Activated T-helper 1 cell treated with anti-CD3 and anti-CD28 coated beads, Interleukin-12 subunit alpha, Interleukin-12 subunit beta, Interleukin-2, Interleukin-4 antibody, amounts not matched to agents 30 ng/mL and 10 ng/mL and 1 ng/mL, durations not matched to agents 14 hours and 24 hours and 36 hours (primary cell): Measurements from ENCODE around the gene EEPD1. TPM values are rescaled to one million over a fixed set of nuclear protein-coding genes. Genes with fewer than 3 reads are reported as not detected.

Experiments
- DNase-seq: peaks from one replicate; pipeline ENCODE4 v3.0.0; 2021; ENCODE audit warnings: low spot score
- H3K27ac Mint-ChIP-seq: one replicate; pipeline ENCODE4 v1.8.0; 2021; ENCODE audit warnings: mild to moderate bottlenecking, mixed read lengths
- H3K27me3 Mint-ChIP-seq: one replicate; pipeline ENCODE4 v1.8.0; 2022; ENCODE audit warnings: mild to moderate bottlenecking, moderate library complexity, mixed read lengths; ENCODE audit not compliant: insufficient read depth
- H3K36me3 Mint-ChIP-seq: one replicate; pipeline ENCODE4 v1.8.0; 2021; ENCODE audit warnings: low read depth, mixed read lengths
- H3K4me1 Mint-ChIP-seq: one replicate; pipeline ENCODE4 v1.8.0; 2021; ENCODE audit warnings: low read depth, mixed read lengths
- H3K4me3 Mint-ChIP-seq: one replicate; pipeline ENCODE4 v1.8.0; 2021; ENCODE audit warnings: mild to moderate bottlenecking, moderate library complexity, mixed read lengths
- H3K9me3 Mint-ChIP-seq: one replicate; pipeline ENCODE4 v1.8.0; 2021; ENCODE audit warnings: mixed read lengths
- intact Hi-C: fragments of 100-400 bp; cut with micrococcal nuclease; formaldehyde crosslinking; loops from one replicate; pipeline ENCODE4 v1.15.1; 2024
- total RNA-seq: library from RNA; stranded (reverse); gene quantifications from 2 replicates; pipeline ENCODE4 v1.2.3, GENCODE V29; 2022

EEPD1 gene
- total RNA-seq, 1 donor from 2014 or later = 0.91 TPM

- Mint-ChIP-seq H3K4me3 (no peak overlapping the region), H3K27me3 (no peaks in the 10 kb centered on the region), H3K27ac (no peak overlapping the region), H3K4me1 (peaks cover 6% of the 10 kb centered on the region), H3K36me3 (peaks cover 3% of the 10 kb centered on the region), H3K9me3 (no peaks in the 10 kb centered on the region)
- intact Hi-C loops = no loop called here
- no peak for DNase-seq
These were observed 144.4 kb downstream of the EEPD1 start for GRCh38 chr7:36297364-36298009.

DNA sequence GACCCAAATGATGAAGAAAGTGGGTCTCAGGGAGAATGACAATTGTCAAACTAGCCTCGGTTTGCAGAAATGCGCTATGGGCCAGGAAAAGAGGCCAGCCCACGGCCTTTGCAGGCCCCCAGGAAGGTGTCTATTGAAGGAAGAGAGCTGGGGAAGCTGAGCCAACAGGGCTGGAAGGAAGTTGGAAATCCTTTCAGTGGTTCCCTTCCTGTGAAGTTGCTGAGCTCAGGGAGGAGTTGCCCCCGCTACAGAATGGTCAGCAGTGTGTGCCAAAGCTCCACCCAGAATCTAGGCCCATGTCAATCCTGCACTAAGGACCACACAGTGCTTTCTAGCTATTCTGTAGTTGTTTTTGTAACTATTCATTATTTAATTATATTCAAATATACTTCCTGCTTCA lies 145.1 kb downstream of the EEPD1 start:
- Mint-ChIP-seq H3K27me3 (no peaks in the 10 kb centered on the region), H3K36me3 (peaks cover 3% of the 10 kb centered on the region), H3K27ac (no peak overlapping the region), H3K4me3 (no peak overlapping the region), H3K9me3 (no peaks in the 10 kb centered on the region), H3K4me1 (peaks cover 5% of the 10 kb centered on the region)
- DNase-seq = no peak
- intact Hi-C loops = no loop called here

DNA sequence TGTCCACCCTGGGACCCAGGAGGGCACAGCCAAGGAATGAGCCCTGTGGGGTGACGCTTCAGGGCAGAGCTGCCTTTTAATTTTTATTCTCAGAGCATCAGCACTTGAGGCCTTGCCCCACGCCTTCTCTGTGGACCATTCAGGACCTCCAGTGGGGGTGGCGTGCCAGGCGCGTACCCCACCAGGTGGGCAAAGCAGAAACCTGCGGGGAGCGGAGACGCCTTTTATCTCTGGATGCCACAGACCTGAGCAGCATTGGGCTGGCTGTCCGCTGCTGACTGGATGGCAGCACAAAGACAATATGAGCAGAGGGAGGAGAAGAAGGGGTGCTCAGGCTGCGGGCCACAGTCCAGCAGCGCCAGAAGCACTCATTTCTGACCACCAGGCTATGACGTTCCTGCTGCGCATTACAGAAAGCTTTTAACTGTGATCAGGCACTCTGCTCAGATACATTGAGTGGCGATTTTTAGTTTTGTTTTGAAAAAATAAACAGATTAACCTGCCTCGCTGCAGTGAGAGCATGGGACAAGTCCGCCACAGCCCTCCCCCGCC lies 146.2 kb downstream of the EEPD1 start:
- peaks cover 3% of the 10 kb centered on the region for H3K36me3 Mint-ChIP-seq
- H3K27ac Mint-ChIP-seq = no peak overlapping the region
- no peaks in the 10 kb centered on the region for H3K27me3 Mint-ChIP-seq
- intact Hi-C loops = no loop called here
- peaks cover 5% of the 10 kb centered on the region for H3K4me1 Mint-ChIP-seq
- H3K9me3 Mint-ChIP-seq = no peaks in the 10 kb centered on the region
- DNase-seq = no peak
- no peak overlapping the region for H3K4me3 Mint-ChIP-seq

GRCh38 chr7:36299823-36300341 lies 146.8 kb downstream of the EEPD1 start:
- Mint-ChIP-seq H3K27me3 (no peaks in the 10 kb centered on the region), H3K4me3 (no peak overlapping the region), H3K4me1 (peaks cover 5% of the 10 kb centered on the region), H3K9me3 (no peaks in the 10 kb centered on the region), H3K27ac (no peak overlapping the region), H3K36me3 (peaks cover 3% of the 10 kb centered on the region)
- intact Hi-C loops = no loop called here
- DNase-seq = no peak

DNA sequence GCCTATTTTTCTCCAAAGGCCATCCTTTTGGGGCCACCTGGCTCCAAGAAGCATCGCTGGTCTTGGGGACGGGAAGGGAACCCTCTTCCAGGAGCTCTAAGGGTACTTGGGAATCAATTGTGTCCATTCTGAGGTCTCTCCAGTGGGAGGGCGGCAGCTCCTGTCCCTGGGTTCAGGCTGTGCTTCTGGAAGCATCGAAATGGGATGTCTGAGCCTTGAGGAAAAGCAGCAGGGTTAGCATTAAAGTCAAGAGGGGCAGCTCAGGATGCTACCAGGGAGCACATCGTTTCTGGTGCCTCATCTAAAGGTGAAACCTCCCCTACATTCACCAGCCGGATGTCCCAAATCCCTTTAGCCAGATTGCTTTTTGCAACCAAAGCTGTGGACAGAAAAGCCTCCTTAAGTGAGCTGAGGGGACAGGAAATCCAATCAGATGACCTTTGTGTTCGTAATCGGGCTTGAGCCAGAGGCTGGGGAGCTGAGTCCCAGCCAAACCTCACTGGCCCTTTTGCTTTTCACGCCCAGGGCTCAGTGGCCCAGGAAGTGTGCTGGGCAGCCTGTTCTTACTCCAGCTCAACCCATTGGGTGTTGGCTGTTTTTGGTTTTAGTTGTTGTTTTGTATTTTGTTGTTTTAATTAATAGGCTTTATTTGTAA lies 147.8 kb downstream of the EEPD1 start:
- no peak overlapping the region for H3K4me3 Mint-ChIP-seq
- H3K27ac Mint-ChIP-seq = no peak overlapping the region
- no peak for DNase-seq
- peaks cover 3% of the 10 kb centered on the region for H3K36me3 Mint-ChIP-seq
- H3K9me3 Mint-ChIP-seq = no peaks in the 10 kb centered on the region
- no peaks in the 10 kb centered on the region for H3K27me3 Mint-ChIP-seq
- H3K4me1 Mint-ChIP-seq = peaks cover 5% of the 10 kb centered on the region
- intact Hi-C loops = no loop called here

DNA sequence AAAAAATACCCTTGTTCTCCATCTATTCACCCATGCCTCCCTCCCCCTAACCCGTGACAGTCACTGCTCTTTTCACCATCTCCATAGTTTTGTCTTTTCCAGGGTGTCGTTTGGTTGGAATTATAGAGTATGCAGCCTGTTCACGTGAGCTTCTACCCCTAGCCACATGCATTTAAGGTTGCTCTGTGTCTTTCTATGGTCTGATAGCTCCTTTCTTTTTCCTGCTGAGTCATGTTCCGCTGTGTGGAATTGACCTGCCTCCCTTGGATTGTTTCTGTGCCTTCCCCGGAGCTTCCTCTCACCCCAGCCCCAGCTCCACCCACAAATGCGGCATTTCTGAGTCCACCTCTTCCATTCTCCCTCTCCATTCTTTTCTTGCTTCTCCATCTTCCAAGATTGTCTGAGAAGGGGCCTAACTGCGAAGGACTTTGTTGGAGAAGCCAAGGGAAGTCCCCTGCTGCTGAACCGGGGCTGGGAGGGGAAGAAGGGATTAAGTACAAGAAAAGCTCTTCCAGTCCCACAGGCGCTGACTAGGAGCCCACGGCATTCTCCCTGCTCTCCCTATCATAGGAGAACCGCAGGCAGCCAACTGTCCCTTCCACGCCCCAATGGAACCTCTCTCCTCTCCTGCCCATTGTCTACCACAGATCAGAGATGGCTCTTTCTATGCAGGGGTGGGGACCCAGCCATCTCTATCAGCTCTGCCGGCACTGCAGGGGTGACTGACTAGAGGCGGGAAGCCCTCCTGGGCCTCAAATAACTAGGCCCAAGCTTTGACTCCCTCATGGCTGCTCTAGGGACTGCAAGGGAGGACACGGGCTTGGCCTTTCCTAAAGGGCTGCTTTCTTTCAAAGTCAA lies 149.1 kb downstream of the EEPD1 start:
- H3K27me3 Mint-ChIP-seq = peaks cover 2% of the 10 kb centered on the region
- H3K36me3 Mint-ChIP-seq = peaks cover 3% of the 10 kb centered on the region
- peaks cover 5% of the 10 kb centered on the region for H3K4me1 Mint-ChIP-seq
- no peaks in the 10 kb centered on the region for H3K9me3 Mint-ChIP-seq
- no peak overlapping the region for H3K4me3 Mint-ChIP-seq
- no peak overlapping the region for H3K27ac Mint-ChIP-seq
- intact Hi-C loops = no loop called here
- no peak for DNase-seq

DNA sequence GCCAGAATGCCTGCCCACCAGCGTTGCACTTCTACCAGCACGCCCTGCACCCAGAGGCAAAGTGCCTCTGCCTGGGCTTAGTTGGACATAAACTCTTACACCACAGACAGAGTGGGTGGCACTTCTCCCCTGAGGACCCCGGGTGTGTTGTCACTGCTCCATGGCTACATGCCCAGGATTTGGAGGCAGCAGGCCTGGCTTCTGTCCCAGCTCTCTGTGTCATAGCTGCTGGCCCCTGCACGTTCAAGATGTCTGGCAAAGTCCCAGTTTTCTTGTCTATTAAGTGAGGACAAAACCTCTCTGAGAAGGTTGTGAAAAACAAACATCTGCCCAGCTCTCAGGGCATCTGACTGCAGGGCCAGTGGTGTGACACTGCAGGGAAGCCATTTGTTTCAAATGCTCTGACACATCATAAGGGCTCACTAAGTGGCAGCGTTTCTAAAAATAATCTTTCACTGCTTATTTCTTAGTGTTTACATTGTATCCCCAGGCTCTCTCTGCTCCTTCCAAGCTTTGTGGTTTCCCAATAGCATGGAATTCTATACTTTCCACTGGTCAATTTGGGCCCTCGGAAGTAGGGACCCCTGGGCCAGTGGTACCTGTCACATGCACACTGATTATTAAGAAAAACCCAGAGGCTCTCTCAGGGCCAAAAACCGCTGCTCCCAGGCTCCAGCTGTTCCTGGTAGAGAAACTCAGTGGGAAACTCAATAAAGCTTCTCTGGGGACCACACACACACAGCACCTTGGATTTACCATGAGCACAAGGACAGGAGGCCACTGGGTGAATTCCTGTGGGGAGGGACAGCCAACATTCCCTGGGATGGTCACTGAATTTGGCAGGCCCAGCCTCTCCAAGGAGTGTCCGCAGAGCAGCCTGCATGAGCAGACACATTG lies 150.4 kb downstream of the EEPD1 start:
- no peak overlapping the region for H3K27ac Mint-ChIP-seq
- no peak overlapping the region for H3K4me3 Mint-ChIP-seq
- H3K27me3 Mint-ChIP-seq = peaks cover 9% of the 10 kb centered on the region
- no peaks in the 10 kb centered on the region for H3K4me1 Mint-ChIP-seq
- intact Hi-C loops = no loop called here
- no peaks in the 10 kb centered on the region for H3K9me3 Mint-ChIP-seq
- DNase-seq = no peak
- no peaks in the 10 kb centered on the region for H3K36me3 Mint-ChIP-seq

DNA sequence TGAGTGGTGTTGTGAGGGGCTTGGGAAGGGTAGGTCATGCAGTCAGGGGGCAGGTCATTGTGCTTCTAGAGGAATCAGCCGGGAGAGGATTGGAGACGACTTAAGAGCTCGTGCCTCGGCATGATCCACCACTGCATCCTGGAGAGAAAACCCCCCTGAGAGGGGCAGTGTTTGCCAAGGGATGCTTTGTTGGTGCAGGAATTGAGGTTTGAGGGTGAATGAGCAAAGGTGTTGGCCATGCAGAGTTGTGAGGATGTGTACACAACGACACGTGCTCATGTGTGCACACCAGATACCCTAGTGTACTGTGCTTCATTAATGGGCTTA lies 151.0 kb downstream of the EEPD1 start:
- intact Hi-C loops = no loop called here
- H3K36me3 Mint-ChIP-seq = no peaks in the 10 kb centered on the region
- DNase-seq = no peak

GRCh38 chr7:36305226-36305625 lies 152.2 kb downstream of the EEPD1 start:
- H3K4me3 Mint-ChIP-seq = no peak overlapping the region
- no peaks in the 10 kb centered on the region for H3K9me3 Mint-ChIP-seq
- no peak overlapping the region for H3K27ac Mint-ChIP-seq
- no peak for DNase-seq
- intact Hi-C loops = no loop called here
- H3K27me3 Mint-ChIP-seq = peaks cover 9% of the 10 kb centered on the region
- no peaks in the 10 kb centered on the region for H3K36me3 Mint-ChIP-seq
- H3K4me1 Mint-ChIP-seq = no peaks in the 10 kb centered on the region

More for the DNA sequence above, 151.0 kb downstream of the EEPD1 start:
- H3K4me3 Mint-ChIP-seq = no peak overlapping the region
- no peak overlapping the region for H3K27ac Mint-ChIP-seq
- no peaks in the 10 kb centered on the region for H3K4me1 Mint-ChIP-seq
- no peaks in the 10 kb centered on the region for H3K9me3 Mint-ChIP-seq
- peaks cover 9% of the 10 kb centered on the region for H3K27me3 Mint-ChIP-seq

DNA sequence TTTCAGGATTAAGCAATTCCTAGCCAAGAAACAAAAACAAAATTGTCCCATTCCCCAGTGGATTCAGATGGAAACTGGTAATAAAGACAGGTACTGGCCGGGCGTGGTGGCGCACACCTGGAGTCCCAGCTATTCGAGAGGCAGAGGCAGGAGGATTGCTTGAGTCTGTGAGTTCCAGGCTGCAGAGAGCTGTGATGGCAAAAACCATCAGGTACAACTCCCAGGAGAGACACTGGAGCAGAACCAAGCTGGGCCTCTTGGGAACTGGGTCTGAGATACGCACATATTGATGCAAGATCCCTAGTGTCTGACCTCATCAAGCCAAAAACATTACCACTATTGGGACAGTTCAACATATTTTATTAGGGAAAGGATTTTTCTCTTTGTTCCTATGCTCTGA lies 152.6 kb downstream of the EEPD1 start:
- no peaks in the 10 kb centered on the region for H3K9me3 Mint-ChIP-seq
- H3K27ac Mint-ChIP-seq = no peak overlapping the region
- intact Hi-C loops = no loop called here
- H3K36me3 Mint-ChIP-seq = no peaks in the 10 kb centered on the region
- peaks cover 9% of the 10 kb centered on the region for H3K27me3 Mint-ChIP-seq
- no peak overlapping the region for H3K4me3 Mint-ChIP-seq
- no peak for DNase-seq
- H3K4me1 Mint-ChIP-seq = no peaks in the 10 kb centered on the region

- no peak for DNase-seq
- intact Hi-C loops = no loop called here
- Mint-ChIP-seq H3K4me3 (no peak overlapping the region), H3K27me3 (peaks cover 9% of the 10 kb centered on the region), H3K9me3 (no peaks in the 10 kb centered on the region), H3K36me3 (no peaks in the 10 kb centered on the region), H3K4me1 (no peaks in the 10 kb centered on the region), H3K27ac (no peak overlapping the region)
These were observed 153.2 kb downstream of the EEPD1 start for GRCh38 chr7:36306222-36306621.

DNA sequence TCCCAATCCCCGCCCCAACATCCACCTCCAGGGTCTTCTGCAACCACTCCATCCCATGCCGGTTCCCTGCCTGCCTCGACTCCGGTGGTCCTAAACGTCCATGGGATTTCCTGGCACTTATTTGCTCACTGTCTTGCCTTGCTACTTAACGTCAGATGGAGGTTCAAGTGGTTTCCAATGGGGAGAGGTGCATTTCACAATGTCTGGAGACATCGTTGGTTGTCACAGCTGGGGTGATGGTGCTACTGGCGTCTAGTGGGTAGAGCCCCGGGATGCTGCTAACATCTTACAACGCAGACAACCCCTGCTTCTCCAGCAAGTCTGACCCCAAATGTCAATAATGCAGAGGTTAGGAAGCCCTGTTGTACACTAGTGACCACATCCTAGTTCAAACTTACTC lies 153.7 kb downstream of the EEPD1 start:
- no peak for DNase-seq
- H3K4me3 Mint-ChIP-seq = no peak overlapping the region
- intact Hi-C loops = no loop called here
- no peaks in the 10 kb centered on the region for H3K36me3 Mint-ChIP-seq
- H3K9me3 Mint-ChIP-seq = no peaks in the 10 kb centered on the region
- H3K27me3 Mint-ChIP-seq = peaks cover 9% of the 10 kb centered on the region
- no peaks in the 10 kb centered on the region for H3K4me1 Mint-ChIP-seq
- no peak overlapping the region for H3K27ac Mint-ChIP-seq
